Activated CD8-positive, alpha-beta T cell treated with anti-CD3 and anti-CD28 coated beads for 36 hours (primary cell): ENCODE results near the gene CLIC3. TPM values are rescaled to one million over a fixed set of nuclear protein-coding genes. Genes with fewer than 3 reads are reported as not detected.

Source experiments
- ATAC-seq: fragments of 200-7000 bp; cut with Tn5 transposase; one replicate; pipeline ENCODE4 v1.10.0; 2021; ENCODE audit warnings: mild to moderate bottlenecking, moderate library complexity
- CTCF ChIA-PET: fragments of 350-600 bp; sonication (Branson Sonifier 250); formaldehyde crosslinking; loops from one replicate; lab custom pipeline; 2021; ENCODE audit warnings: antibody characterized with exemption; lab: Charles Lee
- POLR2A ChIA-PET: fragments of 350-600 bp; sonication (Branson Sonifier 250); formaldehyde crosslinking; loops from one replicate; lab custom pipeline; 2021; ENCODE audit warnings: antibody characterized with exemption; lab: Charles Lee
- DNase-seq: peaks from one replicate; pipeline ENCODE4 v3.0.0-alpha.2; 2020
- H3K27ac Mint-ChIP-seq: one replicate; pipeline ENCODE4 v1.8.0; 2021; ENCODE audit warnings: mild to moderate bottlenecking, mixed read lengths
- H3K27me3 Mint-ChIP-seq: one replicate; pipeline ENCODE4 v1.8.0; 2021; ENCODE audit warnings: mixed read lengths
- H3K36me3 Mint-ChIP-seq: one replicate; pipeline ENCODE4 v1.8.0; 2021; ENCODE audit warnings: low read depth, mixed read lengths
- H3K4me1 Mint-ChIP-seq: one replicate; pipeline ENCODE4 v1.8.0; 2021; ENCODE audit warnings: low read depth, mixed read lengths
- H3K4me3 Mint-ChIP-seq: one replicate; pipeline ENCODE4 v1.8.0; 2021; ENCODE audit warnings: mild to moderate bottlenecking, moderate library complexity, mixed read lengths
- H3K9me3 Mint-ChIP-seq: one replicate; pipeline ENCODE4 v1.8.0; 2021; ENCODE audit warnings: mixed read lengths
- CTCF ChIP-seq: fragments of 200-600 bp; IDR thresholded peaks from one replicate; pipeline ENCODE4 v1.8.0; 2022; ENCODE audit warnings: antibody characterized with exemption, mild to moderate bottlenecking
- intact Hi-C: fragments of 100-400 bp; cut with micrococcal nuclease; formaldehyde crosslinking; loops from one replicate; pipeline ENCODE4 v1.10.0; 2022
- total RNA-seq, 2 experiments: library from RNA; stranded (reverse); gene quantifications; one replicate each; pipeline ENCODE4 v1.2.3, GENCODE V29; 2021

Gene CLIC3
- total RNA-seq, 2 experiments from 2014 or later = not detected

DNA sequence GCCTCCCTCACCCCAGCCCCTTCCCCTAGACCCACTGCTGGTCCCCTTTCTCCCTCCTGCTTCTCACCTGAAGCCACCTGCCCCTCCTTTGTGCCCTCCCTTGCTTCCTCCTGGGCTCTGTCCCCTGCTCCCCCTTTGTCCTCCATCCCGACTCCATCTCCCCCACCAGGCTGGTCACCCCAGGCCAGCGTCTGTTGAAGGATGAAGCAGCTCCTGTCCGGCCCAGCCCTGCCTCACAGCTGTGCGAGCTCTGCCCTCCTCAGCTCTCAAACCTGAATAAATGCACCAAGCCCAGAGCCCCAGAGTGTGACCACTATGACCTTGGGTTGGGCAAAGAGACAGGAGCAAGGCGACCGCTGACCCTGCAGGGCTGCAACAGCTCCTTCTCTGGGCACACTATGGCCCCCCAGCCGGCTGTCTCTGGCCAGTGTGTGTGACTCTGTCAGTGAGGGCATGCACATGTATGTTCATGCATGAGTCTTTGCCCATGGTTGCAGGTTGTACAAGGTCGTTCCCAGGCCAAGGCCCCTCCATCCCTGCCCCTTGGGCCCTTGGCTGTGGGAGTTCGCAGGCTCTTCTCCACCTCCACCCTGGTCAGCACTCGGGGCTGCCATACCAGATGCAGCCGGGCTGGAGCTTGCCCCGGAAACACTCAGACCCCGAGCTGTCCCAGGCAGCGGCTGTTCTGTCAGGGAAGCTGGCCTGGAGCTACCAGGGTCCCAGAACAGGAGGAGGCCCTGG lies 41.0 kb downstream of the CLIC3 start:
- H3K36me3 Mint-ChIP-seq = no peaks in the 10 kb centered on the region
- no peak overlapping the region for H3K4me3 Mint-ChIP-seq

DNA sequence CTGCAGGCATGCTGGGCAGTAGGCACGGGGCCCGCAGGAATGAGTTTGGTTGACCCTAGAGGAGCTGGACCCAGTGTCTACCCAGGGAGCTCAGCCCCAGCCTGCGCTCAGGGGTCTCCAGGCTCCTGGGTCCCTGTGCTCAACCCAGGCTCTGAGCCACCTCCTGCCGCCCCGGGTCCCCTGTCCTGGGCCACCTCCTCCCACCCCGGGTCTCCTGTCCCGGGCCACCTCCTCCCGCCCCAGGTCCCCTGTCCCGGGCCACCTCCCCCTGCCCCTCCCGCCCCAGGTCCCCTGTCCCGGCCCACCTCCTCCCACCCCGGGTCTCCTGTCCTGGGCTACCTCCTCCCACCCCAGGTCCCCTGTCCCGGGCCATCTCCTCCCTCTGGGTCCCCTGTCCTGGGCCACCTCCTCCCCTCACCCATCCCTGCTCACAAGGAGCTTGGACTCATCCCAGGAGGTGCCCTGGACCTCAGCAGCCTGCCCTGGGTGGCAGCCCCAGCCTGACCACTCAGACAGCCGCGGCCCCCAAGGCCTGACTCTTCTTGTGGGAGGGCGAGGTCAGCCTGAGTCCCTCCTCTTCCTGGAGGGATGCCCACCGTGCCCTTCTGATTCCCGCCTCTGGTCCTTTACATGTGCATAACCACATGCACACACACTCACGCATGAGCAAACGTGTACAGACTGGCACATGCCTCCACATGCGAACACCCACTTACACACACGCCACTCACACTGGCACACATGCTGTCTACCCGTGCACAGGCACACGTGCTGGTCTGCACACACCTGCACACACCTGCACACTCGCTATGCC lies 41.9 kb downstream of the CLIC3 start:
- Mint-ChIP-seq H3K27ac (no peak overlapping the region), H3K9me3 (peaks cover 4% of the 10 kb centered on the region), H3K4me1 (peaks cover 1% of the 10 kb centered on the region), H3K27me3 (no peaks in the 10 kb centered on the region), H3K4me3 (no peak overlapping the region), H3K36me3 (no peaks in the 10 kb centered on the region)
- ATAC-seq (no peak), DNase-seq (no peak)
- TF ChIP-seq CTCF = no peak
- POLR2A ChIA-PET = no interaction called here
- CTCF ChIA-PET = interaction anchor here (1.4 kb wide), 1 partner anchor 80 kb away, joined by 3 read pairs; no protein-coding TSS in a partner anchor
- intact Hi-C loops = no loop called here

More for the DNA sequence above, 41.0 kb downstream of the CLIC3 start:
- Mint-ChIP-seq H3K27me3 (no peaks in the 10 kb centered on the region), H3K4me1 (peaks cover 7% of the 10 kb centered on the region), H3K27ac (no peak overlapping the region), H3K9me3 (peaks cover 4% of the 10 kb centered on the region)
- DNase-seq (no peak), ATAC-seq (no peak)
- no peak for TF ChIP-seq CTCF
- ChIA-PET POLR2A (no interaction called here), CTCF (interaction anchor here (1.4 kb wide), 1 partner anchor 79 kb away, joined by 3 read pairs; no protein-coding TSS in a partner anchor)
- intact Hi-C loops = no loop called here

DNA sequence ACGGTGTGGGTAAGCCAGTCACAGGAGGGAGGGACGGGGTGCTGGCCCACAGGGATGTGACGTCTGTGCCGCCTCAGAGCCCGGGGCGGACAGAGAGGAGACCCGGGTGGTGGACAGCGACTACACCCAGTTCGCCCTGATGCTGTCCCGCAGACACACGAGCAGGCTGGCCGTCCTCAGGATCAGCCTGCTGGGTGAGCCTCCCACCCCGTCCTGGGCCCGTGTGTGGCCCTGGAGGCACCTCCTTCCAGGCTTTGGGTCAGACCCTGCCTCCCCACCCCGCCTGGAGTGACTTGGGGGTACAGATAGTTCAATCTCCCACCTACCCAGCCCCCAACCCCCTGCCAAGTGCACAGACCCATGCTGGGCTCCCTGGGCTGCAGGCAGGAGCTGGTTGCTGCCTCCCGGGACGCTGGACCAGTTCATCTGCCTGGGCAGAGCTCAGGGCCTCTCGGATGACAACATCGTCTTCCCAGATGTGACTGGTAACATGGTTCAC lies 42.5 kb downstream of the CLIC3 start:
- Mint-ChIP-seq H3K36me3 (no peaks in the 10 kb centered on the region), H3K4me1 (peaks cover 1% of the 10 kb centered on the region), H3K27me3 (no peaks in the 10 kb centered on the region), H3K4me3 (no peak overlapping the region), H3K27ac (no peak overlapping the region), H3K9me3 (peaks cover 4% of the 10 kb centered on the region)
- ATAC-seq (no peak), DNase-seq (no peak)
- no peak for TF ChIP-seq CTCF
- POLR2A ChIA-PET = no interaction called here
- CTCF ChIA-PET = interaction anchor here (1.4 kb wide), 1 partner anchor 81 kb away, joined by 3 read pairs; no protein-coding TSS in a partner anchor
- intact Hi-C loops = no loop called here

GRCh38 chr9:136952876-136953770 lies 43.2 kb downstream of the CLIC3 start:
- Mint-ChIP-seq H3K36me3 (no peaks in the 10 kb centered on the region), H3K4me3 (no peak overlapping the region), H3K27me3 (no peaks in the 10 kb centered on the region), H3K4me1 (peaks cover 3% of the 10 kb centered on the region), H3K9me3 (peaks cover 4% of the 10 kb centered on the region), H3K27ac (no peak overlapping the region)
- intact Hi-C loops = no loop called here
- DNase-seq (no peak), ATAC-seq (no peak)
- ChIA-PET CTCF (no interaction called here), POLR2A (no interaction called here)
- no peak for TF ChIP-seq CTCF
